ENCODE data around the gene TRH.

TRH gene

GRCh38 chr3:129978123-129978522, 3.6 kb downstream of the TRH start:
- in situ Hi-C loops (cut with MboI; ENCODE audit: low pct_unique_long_range_greater_than_20kb, low sequenced_read_pairs, unreplicated experiment): no loop called here
- DNase-seq (ENCODE audit: low spot score): no peak
- no peak for TF ChIP-seq CTCF (IDR thresholded peaks at IDR 0.05; ENCODE audit: extremely low read depth, insufficient read depth, missing control alignments)

GRCh38 chr3:129979905-129980304, 5.4 kb downstream of the TRH start:
- DNase-seq (ENCODE audit: low spot score): no peak
- no peak for TF ChIP-seq CTCF (IDR thresholded peaks at IDR 0.05; ENCODE audit: extremely low read depth, insufficient read depth, missing control alignments)
- in situ Hi-C loops (cut with MboI; ENCODE audit: low pct_unique_long_range_greater_than_20kb, low sequenced_read_pairs, unreplicated experiment): no loop called here

- no peak for DNase-seq (ENCODE audit: low spot score)
- in situ Hi-C loops (cut with MboI; ENCODE audit: low pct_unique_long_range_greater_than_20kb, low sequenced_read_pairs, unreplicated experiment): no loop called here
- TF ChIP-seq CTCF (IDR thresholded peaks at IDR 0.05; ENCODE audit: extremely low read depth, insufficient read depth, missing control alignments): no peak
Observed at GRCh38 chr3:129983561-129983960, 9.0 kb downstream of the TRH start.

- no peak for DNase-seq (ENCODE audit: low spot score)
Observed at GRCh38 chr3:129984125-129984524, 9.6 kb downstream of the TRH start.

GRCh38 chr3:129985113-129985512, 10.6 kb downstream of the TRH start:
- no peak for DNase-seq (ENCODE audit: low spot score)
- in situ Hi-C loops (cut with MboI; ENCODE audit: low pct_unique_long_range_greater_than_20kb, low sequenced_read_pairs, unreplicated experiment): no loop called here
- no peak for TF ChIP-seq CTCF (IDR thresholded peaks at IDR 0.05; ENCODE audit: extremely low read depth, insufficient read depth, missing control alignments)

More at GRCh38 chr3:129984125-129984524, 9.6 kb downstream of the TRH start:
- TF ChIP-seq CTCF (IDR thresholded peaks at IDR 0.05; ENCODE audit: extremely low read depth, insufficient read depth, missing control alignments): no peak
- in situ Hi-C loops (cut with MboI; ENCODE audit: low pct_unique_long_range_greater_than_20kb, low sequenced_read_pairs, unreplicated experiment): no loop called here

GRCh38 chr3:129988429-129988828, 13.9 kb downstream of the TRH start:
- TF ChIP-seq CTCF (IDR thresholded peaks at IDR 0.05; ENCODE audit: extremely low read depth, insufficient read depth, missing control alignments): no peak
- in situ Hi-C loops (cut with MboI; ENCODE audit: low pct_unique_long_range_greater_than_20kb, low sequenced_read_pairs, unreplicated experiment): no loop called here

GRCh38 chr3:129989414-129989813, 14.9 kb downstream of the TRH start:
- in situ Hi-C loops (cut with MboI; ENCODE audit: low pct_unique_long_range_greater_than_20kb, low sequenced_read_pairs, unreplicated experiment): no loop called here
- no peak for DNase-seq (ENCODE audit: low spot score)
- TF ChIP-seq CTCF (IDR thresholded peaks at IDR 0.05; ENCODE audit: extremely low read depth, insufficient read depth, missing control alignments): no peak

More at GRCh38 chr3:129988429-129988828, 13.9 kb downstream of the TRH start:
- no peak for DNase-seq (ENCODE audit: low spot score)

Data from GM13977 (cell line).